Keratinocyte (primary cell): ENCODE measurements around the gene PRR14L. TPM values are rescaled to one million over a fixed set of nuclear protein-coding genes. Genes with fewer than 3 reads are reported as not detected.

Source experiments
- DNase-seq: peaks from one replicate; pipeline ENCODE4 v3.0.0-alpha.2; 2011; ENCODE audit warnings: low read depth, missing footprints, low spot score
- FAIRE-seq: peaks from 2 replicates; lab custom pipeline; 2011; peaks lifted over from hg19 to GRCh38; lab: Jason Lieb, UNC
- H2AFZ ChIP-seq: 2 replicates; pipeline ENCODE4 v1.6.0; 2012; ENCODE audit warnings: low read length, control low read depth, inconsistent platforms; ENCODE audit not compliant: control insufficient read depth
- H3K27ac ChIP-seq: 2 replicates; pipeline ENCODE4 v1.5.1; 2011; ENCODE audit warnings: low read length; ENCODE audit not compliant: control insufficient read depth, insufficient read depth
- H3K27me3 ChIP-seq: 3 replicates; pipeline ENCODE4 v1.6.0; 2011; ENCODE audit warnings: low read length; ENCODE audit not compliant: control insufficient read depth, insufficient read depth; ENCODE audit errors: extremely low read depth
- H3K36me3 ChIP-seq, 2 experiments: 2 replicates in 1 of 2; 3 replicates in 1 of 2; pipeline ENCODE4 v1.5.1; 2011; ENCODE audit warnings: low read length in 2 of 2, mild to moderate bottlenecking in 1 of 2; ENCODE audit not compliant: control insufficient read depth in 2 of 2, insufficient read depth in 2 of 2; ENCODE audit errors: extremely low read depth in 1 of 2
- H3K4me1 ChIP-seq: 3 replicates; pipeline ENCODE4 v1.5.1; 2011; ENCODE audit warnings: low read length; ENCODE audit not compliant: control insufficient read depth, insufficient read depth; ENCODE audit errors: extremely low read depth
- H3K4me2 ChIP-seq: 3 replicates; pipeline ENCODE4 v1.6.0; 2011; ENCODE audit warnings: low read depth, low read length; ENCODE audit not compliant: control insufficient read depth, insufficient read depth; ENCODE audit errors: extremely low read depth
- H3K4me3 ChIP-seq, 3 experiments: fragments of 200-600 bp in 1 of 3; sonication (generic) in 1 of 3; 2 replicates in 2 of 3; 3 replicates in 1 of 3; pipeline ENCODE4 v1.5.1; 2011 to 2016; ENCODE audit warnings: low read length in 3 of 3, mild to moderate bottlenecking in 3 of 3, control low read depth in 2 of 3, inconsistent platforms in 1 of 3, low read depth in 1 of 3, mixed read lengths in 1 of 3, mixed run types in 1 of 3, moderate library complexity in 1 of 3; ENCODE audit not compliant: control insufficient read depth in 2 of 3, insufficient read depth in 2 of 3; ENCODE audit errors: extremely low read depth in 1 of 3
- H3K79me2 ChIP-seq: 2 replicates; pipeline ENCODE4 v1.6.0; 2012; ENCODE audit warnings: low read length; ENCODE audit not compliant: control insufficient read depth, insufficient read depth
- H3K9ac ChIP-seq: 3 replicates; pipeline ENCODE4 v1.6.0; 2011; ENCODE audit warnings: low read length; ENCODE audit not compliant: control insufficient read depth, insufficient read depth; ENCODE audit errors: extremely low read depth
- H3K9me1 ChIP-seq: 3 replicates; pipeline ENCODE4 v1.6.0; 2011; ENCODE audit warnings: low read length; ENCODE audit not compliant: control insufficient read depth, insufficient read depth; ENCODE audit errors: extremely low read depth
- H3K9me3 ChIP-seq: 2 replicates; pipeline ENCODE4 v1.5.1; 2012; ENCODE audit warnings: low read depth, low read length; ENCODE audit not compliant: control insufficient read depth
- H4K20me1 ChIP-seq: 3 replicates; pipeline ENCODE4 v1.6.0; 2011; ENCODE audit warnings: low read length; ENCODE audit not compliant: control insufficient read depth, insufficient read depth; ENCODE audit errors: extremely low read depth
- EZH2 ChIP-seq: IDR thresholded peaks from one replicate; pipeline ENCODE4 v1.6.1; 2012; ENCODE audit warnings: inconsistent platforms, mild to moderate bottlenecking, low read length, moderate library complexity
- dilution Hi-C: fragments of 300-500 bp; cut with MboI; formaldehyde crosslinking; loops from one replicate; pipeline ENCODE4 v1.7.0; 2020; ENCODE audit warnings: low sequenced_read_pairs; ENCODE audit not compliant: extremely low pct_ligation_motif_present
- polyA plus RNA-seq, 5 experiments: library from polyadenylated mRNA; depleted of rRNA in 3 of 5; stranded (reverse) in 3 of 5; stranded (forward) in 1 of 5; unstranded in 1 of 5; fragments of >200 nt; gene quantifications; 1 replicate in 1 of 5; 2 replicates in 3 of 5; 3 replicates in 1 of 5; pipeline versions ENCODE4 v1.2.1 to v1.2.3, GENCODE V29; 2011 to 2012; ENCODE audit warnings: missing spikeins in 2 of 5, low read depth in 1 of 5, low replicate concordance in 1 of 5
- TF ChIP-seq, protein P1 (sequence below), 3 experiments: IDR thresholded peaks in 1 of 3; conservative IDR thresholded peaks in 1 of 3; optimal IDR thresholded peaks in 1 of 3; 2 replicates in 2 of 3; 3 replicates in 1 of 3; pipeline versions ENCODE3 to v1.5.1; 2011; ENCODE audit warnings: low read length in 3 of 3, mild to moderate bottlenecking in 3 of 3, moderate library complexity in 2 of 3, control low read depth in 1 of 3, inconsistent platforms in 1 of 3; ENCODE audit not compliant: insufficient read depth in 2 of 3; ENCODE audit errors: extremely low read depth in 1 of 3

Gene PRR14L
- polyA plus RNA-seq, 1 donor (not counting 4 experiments of a cell fraction or from before 2014, with no cell fraction given), result 13.6 TPM

DNA sequence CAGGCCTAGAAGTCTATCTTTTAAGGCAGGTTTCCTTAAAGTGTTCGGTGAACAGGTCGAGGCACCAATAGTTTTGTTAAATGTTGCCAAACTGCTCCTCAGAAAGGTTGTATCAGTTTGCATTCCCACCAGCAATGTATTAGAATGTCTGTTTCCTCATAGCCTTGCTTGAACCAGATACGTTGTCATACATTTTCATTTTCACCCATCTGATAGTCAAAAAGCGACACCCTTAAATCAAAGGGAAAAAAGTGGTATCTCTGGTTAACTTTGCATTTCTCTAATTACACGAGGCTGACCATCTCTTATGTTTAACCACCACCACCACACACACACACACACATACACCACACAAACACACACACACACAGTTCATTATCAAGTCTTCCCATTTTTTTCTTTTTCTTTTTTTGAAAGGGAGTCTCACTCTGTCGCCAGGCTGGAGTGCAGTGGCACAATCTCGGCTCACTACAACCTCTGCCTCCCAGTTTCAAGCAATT lies 16.3 kb downstream of the PRR14L start:
- FAIRE-seq, result no peak
- dilution Hi-C loops, result no loop called here
- Histone ChIP-seq H3K9me1 (no peaks in the 10 kb centered on the region), H2AFZ (no peak overlapping the region), H3K79me2 (peaks cover 70% of the 10 kb centered on the region), H3K4me3 (no peak overlapping the region), H3K9ac (no peak overlapping the region), H3K4me2 (no peak overlapping the region), H3K27me3 (no peaks in the 10 kb centered on the region), H3K4me1 (peaks cover 16% of the 10 kb centered on the region), H4K20me1 (no peaks in the 10 kb centered on the region), H3K36me3 (peaks cover 7 to 10% of the 10 kb centered on the region in 2 experiments), H3K9me3 (no peaks in the 10 kb centered on the region), H3K27ac (no peak overlapping the region)
- TF ChIP-seq EZH2, result no peak
- TF ChIP-seq, protein P1, sequence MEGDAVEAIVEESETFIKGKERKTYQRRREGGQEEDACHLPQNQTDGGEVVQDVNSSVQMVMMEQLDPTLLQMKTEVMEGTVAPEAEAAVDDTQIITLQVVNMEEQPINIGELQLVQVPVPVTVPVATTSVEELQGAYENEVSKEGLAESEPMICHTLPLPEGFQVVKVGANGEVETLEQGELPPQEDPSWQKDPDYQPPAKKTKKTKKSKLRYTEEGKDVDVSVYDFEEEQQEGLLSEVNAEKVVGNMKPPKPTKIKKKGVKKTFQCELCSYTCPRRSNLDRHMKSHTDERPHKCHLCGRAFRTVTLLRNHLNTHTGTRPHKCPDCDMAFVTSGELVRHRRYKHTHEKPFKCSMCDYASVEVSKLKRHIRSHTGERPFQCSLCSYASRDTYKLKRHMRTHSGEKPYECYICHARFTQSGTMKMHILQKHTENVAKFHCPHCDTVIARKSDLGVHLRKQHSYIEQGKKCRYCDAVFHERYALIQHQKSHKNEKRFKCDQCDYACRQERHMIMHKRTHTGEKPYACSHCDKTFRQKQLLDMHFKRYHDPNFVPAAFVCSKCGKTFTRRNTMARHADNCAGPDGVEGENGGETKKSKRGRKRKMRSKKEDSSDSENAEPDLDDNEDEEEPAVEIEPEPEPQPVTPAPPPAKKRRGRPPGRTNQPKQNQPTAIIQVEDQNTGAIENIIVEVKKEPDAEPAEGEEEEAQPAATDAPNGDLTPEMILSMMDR (optimal IDR thresholded peaks at IDR 0.05 in 1 of 3, IDR thresholded peaks at IDR 0.05 in 1 of 3, conservative IDR thresholded peaks at IDR 0.05 in 1 of 3; ENCODE audit: extremely low read depth in 1 of 3, insufficient read depth in 2 of 3, low read length in 3 of 3), result no peak
- no peak for DNase-seq

DNA sequence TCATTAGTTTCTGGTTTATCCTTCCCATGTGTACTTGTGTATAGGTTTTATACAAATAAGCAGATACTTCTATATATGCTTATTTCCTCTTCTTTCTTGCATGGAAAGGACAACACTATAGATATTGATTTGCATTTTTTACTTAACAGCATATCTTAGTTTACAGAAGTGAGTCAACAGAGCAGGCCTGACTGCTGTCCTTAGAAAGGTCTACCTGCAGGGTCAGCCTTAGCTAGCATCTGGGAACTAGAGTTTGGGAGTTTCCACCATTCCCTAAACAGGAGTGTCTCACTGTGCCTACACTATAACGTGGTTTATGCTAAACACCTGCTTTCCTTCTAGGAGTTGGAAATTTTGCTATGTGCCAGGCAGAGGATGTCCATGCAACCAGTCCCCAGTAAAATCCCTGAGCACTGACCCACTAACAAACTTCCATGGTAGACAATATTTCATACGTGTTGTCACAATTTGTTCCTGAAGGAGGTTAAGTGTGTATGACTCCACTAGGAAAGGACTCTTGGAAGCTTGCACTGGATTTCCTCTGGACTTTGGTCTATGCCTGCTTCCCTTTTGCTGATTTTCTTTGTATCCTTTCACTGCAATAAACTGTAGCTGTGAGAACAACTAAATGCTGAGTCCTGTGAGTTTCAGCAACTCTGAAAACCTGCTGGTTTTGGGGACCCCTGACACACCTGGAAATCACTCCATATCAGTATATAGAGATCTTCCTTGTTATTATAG lies 17.7 kb downstream of the PRR14L start:
- Histone ChIP-seq H3K9me1 (no peaks in the 10 kb centered on the region), H4K20me1 (no peaks in the 10 kb centered on the region), H2AFZ (no peak overlapping the region), H3K27ac (no peak overlapping the region), H3K36me3 (peaks cover 3 to 5% of the 10 kb centered on the region in 2 experiments), H3K9ac (no peak overlapping the region), H3K4me2 (no peak overlapping the region), H3K4me1 (peaks cover 16% of the 10 kb centered on the region), H3K27me3 (no peaks in the 10 kb centered on the region), H3K9me3 (no peaks in the 10 kb centered on the region), H3K79me2 (peaks cover 61% of the 10 kb centered on the region), H3K4me3 (no peak overlapping the region)
- dilution Hi-C loops, result no loop called here
- FAIRE-seq (no peak), DNase-seq (no peak)
- TF ChIP-seq, protein P1 (optimal IDR thresholded peaks at IDR 0.05 in 1 of 3, IDR thresholded peaks at IDR 0.05 in 1 of 3, conservative IDR thresholded peaks at IDR 0.05 in 1 of 3; ENCODE audit: extremely low read depth in 1 of 3, insufficient read depth in 2 of 3, low read length in 3 of 3), result no peak
- TF ChIP-seq EZH2, result no peak
